ENCODE measurements around the gene STRBP.

- TF ChIP-seq CTCF (IDR thresholded peaks at IDR 0.05), result no peak
- no peak for TF ChIP-seq POLR2A (IDR thresholded peaks at IDR 0.05)
- TF ChIP-seq EP300 (IDR thresholded peaks at IDR 0.05), result no peak
These were observed 17.9 kb upstream of the STRBP start for GRCh38 chr9:123286324-123286723.
